Activated CD4-positive, alpha-beta T cell treated with anti-CD3 and anti-CD28 coated beads, Interleukin-10, Interleukin-2, amounts not matched to agents 100 ng/mL and 50 ng/mL, durations not matched to agents 16 hours and 8 hours (primary cell): Measurements from ENCODE around the gene DST.

Experiments
- DNase-seq: peaks from one replicate; pipeline ENCODE4 v3.0.0-alpha.2; 2020

Gene DST

DNA sequence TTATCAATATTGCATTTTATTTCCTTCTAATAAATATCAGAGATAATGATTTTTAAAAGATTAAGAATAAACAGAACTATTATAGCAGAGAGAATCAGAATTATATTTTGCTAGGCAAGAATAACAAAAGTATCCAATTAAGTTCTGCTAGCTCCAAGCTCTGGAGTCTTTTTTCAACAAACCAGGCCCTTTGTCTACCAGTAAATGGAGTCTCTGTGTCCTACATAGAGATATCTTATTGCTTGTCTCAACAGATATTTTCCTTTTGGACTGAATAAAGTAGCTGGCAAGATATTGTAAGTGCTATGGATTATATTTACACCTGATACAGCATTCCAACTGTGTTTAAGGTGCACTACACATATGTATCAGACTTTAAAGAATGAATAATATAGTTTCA lies 107.1 kb downstream of the DST start:
- no peak for DNase-seq

DNA sequence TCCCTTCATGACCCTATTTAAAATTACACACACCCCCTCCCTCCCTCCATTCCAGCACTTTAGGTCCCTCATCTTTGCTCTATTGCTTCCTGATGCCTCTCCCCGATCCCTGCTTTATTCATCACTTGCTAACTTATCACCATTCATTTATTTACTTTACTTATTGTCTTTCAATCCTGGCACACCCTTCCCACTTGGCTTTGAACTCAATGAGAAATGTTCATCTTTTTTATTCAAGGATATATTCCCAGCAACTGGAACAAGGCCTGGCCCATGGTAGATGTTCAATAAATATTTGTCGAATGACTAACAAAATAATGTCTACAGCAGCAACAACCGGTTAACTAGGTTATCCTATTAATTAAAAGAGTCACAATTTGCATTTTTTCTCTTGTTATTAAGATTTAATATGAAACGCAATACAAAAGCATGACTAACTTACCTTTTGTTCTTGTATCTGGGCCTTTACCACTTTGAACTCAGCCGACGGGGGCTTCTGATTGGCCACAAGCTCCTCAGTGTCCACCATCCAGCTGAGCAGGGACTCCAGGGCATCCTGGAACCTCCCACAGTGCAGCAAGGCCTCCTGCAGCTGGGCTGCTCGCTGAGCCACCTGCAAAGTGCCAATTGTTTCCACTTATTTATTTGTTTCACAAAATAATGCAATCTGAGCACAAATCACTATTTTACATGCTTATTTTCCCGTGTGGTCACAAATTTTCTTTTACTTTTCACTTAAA lies 107.8 kb downstream of the DST start:
- no peak for DNase-seq

DNA sequence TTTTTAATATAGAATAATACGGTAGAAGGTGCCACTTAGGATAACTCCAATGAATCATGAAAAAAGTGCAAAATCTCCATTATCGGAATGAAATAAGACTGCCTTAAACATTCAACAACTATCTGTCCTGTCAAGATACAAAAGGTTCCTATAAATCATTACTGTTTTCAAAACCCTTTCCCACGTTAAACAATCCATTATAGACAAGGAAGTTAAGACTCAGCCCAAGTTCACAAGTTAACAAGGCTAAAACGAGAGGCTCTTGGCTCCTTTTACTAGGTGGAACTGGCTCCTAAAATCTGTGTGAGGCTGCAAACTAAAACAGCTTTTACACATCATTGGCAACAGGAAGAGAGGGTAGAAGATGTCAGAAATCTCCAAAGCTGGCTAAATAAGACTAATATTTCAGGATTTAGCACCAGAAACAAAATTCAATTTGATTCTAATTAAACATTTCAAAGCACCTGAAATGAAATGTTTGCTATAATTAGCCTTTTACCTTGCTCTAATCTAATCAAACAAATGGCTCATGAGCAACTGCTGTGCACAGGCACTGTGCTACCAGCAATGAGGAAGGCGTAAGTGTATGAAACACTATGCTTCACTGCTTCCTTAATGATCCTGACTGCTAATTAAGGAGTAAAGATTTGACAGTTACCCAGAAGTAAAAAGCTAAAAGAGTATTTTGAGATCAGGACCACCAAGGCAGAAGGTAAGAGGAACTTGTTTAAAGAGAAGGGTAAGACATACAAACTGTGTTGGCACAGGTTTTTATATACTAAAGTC lies 109.7 kb downstream of the DST start:
- no peak for DNase-seq

DNA sequence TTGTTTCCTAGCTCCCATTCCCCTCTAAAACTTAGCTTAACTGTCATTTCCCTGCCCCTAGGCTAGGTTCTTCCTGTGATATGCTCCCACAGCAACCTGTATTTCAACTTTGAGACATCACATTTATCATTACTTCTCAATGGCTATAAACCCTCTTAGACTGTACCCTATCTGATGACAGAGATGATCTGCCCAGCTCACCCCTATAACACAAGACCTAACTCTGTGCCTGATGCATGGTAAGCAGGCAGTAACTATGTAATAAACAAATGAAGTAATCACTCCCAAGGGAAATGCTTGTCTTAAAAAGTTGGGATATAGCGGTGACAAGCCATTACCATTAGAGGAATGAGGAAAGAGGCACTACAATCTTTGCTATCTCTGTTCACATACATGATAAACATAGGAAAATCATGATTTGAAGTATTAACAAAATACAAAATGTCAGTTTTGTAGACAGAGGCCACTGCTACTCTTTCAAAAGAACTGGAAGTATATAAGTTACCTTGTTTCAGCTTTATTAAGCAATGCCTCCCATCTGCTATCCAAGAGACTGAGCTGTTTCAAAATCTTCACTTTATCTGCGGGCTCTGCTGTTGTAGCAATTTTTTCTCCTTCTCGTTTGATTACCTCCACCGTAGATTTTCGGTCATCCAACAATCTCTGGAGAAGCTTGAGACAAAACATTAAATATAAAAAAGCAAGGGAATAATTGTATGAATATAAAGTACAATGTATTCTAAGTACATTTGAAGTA lies 110.7 kb downstream of the DST start:
- no peak for DNase-seq

DNA sequence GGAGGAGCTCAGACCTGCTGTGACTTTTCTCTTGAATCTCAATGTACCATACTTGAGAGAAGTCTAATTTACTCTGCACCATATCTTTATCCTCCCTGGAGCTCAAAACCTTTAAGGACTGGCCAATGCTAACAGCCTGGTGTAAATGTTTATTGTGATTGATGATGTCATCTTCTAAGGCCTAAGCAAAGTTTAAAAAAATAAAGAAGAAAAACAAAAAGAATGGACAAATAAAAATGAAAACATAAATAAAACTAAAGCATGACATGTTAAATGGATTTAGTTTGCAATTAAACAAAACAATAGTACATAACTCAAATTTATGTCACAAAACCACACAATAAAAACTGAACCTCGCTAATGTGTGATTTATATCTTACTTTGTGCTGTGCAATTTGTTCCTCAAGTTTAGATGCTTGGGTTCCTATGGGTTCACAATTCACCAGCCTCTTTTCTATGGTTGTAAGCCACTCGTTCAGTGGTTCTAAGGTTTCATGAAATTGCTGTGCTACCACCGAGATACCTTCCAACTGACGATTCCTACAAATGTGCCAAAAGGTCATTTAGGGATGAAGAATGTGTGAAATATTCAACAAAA lies 113.0 kb downstream of the DST start:
- DNase-seq, result no peak

DNA sequence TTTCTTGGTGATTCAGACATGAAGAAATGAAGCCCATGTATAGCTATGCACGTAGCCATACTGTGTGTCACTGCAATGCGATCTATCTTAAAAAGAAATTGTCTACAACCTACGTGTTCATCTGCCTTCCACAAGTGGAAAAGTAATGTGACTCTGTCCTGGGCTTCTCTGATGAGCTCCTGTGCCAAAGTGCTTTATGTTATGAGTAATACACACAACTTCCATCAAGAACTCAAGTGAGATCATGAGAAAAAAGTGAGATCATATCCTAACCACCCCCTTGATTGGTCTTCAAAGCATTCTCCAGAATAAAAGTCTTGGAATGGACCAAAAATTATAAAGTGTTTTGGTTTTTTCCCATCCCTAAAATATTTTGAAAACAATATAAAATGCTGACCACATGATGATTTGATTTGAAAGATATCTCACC lies 114.3 kb downstream of the DST start:
- DNase-seq, result no peak

DNA sequence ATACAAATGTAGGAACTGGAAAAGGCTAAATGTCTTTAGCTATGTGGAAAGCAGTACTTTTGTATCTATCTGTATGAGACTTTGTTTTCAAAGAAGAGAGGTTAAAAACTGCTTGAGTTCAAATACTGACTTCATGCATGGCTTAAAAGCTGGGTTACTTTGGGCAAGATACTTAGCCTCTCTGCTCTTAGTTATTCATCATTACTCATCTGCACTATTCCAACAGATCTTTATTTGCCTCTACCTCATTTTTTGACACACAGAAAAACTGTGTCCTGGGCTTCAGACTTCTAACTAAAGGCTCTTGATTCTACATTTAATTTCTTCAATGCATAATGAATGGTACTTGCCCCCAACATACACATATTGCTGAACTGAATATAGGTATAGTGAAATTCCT lies 114.8 kb downstream of the DST start:
- no peak for DNase-seq

DNA sequence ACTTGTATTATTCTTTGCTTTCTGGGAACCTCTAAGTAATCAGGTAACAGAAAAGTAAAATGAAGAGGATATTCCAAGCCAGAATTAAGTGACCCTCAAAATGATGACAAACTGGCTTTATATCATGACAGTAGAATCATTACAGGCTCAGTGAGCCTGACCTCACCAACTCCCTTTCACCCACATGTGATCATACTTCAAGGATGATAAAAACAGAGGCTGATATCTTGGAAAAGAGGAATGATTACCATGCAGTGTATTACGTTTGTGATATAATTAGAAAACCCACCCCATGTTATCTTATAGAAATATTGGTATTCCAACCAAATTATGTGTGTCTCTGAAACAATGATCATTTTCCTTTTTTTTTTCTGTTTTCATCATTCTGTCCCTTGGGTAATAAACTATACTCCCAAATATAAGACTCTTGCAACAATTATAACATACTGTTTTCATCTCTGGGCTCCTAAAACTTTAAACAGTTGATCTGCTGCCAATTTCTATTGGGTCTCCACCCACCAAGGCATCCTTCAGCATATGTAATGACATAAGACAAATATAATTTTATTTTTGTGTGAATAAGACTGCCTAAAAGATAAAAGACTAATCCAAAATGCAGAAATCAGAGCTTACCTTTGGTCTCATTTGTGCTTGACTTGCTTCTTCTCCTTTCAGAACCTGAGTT lies 115.7 kb downstream of the DST start:
- DNase-seq, result no peak

DNA sequence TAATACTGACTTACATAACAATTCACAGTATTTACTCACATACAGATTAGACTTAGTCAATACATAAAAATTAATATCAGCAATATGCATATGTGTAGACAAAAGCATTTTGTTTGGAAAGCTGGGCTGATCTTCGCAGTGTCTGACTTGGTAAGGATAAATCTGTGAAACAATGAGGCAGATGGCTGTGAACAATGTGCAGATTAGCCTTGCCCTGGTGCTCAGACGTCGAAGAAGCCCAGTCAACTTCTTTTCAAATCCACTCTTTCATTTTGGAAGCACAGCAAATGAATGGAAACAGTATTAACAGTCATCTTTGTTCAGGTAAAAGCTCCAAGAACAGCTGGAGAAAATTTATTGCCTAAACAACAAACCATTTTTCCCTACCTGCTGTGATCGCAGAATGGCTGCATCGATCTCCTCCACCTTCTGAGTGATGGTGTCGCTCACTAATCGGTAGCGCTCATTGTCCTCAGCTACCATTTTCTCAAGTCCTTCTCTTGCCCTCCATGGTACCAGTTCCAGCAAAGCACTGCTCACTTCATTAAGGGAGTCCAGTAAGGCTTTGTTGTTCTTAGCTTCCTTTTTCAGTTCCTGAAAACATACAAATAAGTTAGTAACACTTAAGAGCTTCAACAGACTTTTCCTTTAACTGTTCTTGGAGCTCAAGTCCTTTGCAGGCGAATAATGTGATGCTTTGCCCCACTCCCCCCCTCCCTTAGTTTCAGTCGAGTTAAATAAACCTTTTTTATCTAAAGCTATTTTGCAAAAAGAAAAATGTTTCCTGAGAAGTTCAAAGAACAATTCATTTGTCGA lies 116.5 kb downstream of the DST start:
- no peak for DNase-seq

DNA sequence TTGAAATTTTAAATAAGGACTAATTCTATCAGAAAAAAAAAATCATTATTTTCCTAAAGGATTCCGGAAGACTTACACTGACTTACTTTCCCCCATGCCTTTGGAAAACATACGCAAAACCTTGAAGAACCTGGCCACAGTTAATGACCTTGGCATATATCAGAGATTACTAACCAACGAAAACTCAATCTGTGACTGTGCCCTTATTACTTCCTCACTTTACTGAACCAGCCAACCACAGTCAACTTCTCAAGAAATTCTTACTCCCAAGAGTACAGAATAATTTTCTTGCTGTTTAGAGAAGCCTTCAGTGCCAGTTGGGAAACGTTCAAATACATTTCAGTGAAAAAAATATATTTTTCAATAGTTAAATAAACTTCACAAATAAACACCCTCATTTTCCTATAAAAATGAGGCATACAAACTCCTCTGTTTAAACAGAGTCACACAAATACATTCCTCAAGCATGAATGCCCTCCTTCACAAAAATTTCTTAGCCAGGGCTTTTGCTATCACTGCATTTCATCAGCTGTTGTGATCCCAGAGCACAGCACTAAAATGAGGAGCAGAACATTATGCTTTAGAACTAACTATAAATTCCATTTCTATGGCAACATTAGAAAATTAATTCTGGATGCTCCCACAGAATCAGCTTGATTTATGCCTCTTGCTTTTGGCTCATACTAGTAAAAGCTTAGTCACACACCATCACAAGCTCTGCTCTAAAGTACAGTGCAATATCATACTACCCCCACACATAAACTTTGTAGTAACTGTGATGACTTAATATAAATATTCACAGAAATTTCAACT lies 117.6 kb downstream of the DST start:
- no peak for DNase-seq

DNA sequence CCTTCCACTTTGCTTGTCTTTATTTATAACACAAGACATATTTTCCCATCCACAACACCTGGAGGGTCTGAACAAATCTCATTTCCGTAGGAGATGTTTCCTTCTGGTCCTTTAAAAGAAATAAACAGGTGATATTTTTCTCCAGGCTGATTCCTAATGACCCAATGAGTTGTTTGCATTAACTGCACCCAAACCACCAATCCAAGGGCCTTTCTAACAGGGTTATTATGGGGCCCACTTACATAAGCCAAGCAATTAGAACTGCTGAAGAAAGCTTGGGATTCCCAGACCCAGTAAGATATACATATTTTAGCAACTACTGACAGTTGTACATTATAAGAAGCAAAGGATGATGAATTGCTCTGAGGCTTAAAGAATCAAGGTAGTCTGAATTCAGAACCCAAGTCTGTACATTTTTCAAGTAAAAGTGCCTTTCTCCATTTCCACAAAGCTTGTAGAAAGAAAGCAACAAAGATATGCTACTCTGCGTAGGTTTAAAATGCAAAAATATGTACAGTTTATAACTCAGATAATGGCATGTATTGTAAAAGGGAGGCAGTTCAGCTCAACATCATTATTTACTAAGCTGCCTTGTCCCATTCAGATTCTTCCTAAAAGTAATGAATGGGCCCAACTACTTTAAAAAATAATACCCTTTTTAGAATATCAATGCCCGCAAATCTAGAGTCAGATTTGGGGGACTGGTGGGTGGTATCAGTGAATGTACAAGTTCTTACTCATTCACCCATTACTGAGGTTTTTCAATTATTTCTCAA lies 120.0 kb downstream of the DST start:
- DNase-seq, result no peak

DNA sequence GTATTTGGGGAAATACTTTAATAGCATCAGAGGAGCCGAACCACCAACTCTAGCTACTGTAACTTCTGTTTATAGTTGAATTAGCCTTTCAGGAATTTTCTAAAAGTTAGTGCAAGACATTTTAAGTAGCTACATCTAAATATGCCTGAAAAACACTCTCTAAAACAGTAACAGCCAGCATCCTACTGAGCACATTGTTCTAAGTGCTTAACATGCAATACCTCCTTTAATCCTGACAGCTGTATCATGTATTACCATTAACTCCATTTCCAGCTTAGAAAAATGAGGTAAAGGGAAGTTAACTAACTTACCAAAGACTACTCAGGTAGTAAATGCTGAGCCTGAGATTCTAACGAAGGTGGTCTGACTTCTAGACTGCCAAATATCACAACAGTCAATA lies 120.7 kb downstream of the DST start:
- DNase-seq, result no peak

DNA sequence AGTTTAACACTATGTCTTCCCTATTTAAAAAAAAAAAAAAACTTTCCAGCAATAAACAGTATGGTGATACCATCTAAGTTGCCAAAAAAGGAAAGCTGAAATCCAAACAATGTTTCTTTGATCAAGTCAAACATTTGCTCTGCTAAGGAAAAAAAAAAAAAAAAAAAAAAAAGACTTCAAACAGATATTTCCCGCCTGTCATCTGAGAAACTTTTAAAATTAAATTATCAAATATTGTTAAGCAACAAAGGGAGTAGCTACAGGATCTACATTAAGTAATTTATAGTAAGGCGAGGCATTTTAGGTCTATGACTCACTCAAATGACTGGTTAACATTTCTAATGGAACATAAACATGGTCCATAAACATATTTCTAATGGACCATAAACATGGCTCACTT lies 121.2 kb downstream of the DST start:
- no peak for DNase-seq

DNA sequence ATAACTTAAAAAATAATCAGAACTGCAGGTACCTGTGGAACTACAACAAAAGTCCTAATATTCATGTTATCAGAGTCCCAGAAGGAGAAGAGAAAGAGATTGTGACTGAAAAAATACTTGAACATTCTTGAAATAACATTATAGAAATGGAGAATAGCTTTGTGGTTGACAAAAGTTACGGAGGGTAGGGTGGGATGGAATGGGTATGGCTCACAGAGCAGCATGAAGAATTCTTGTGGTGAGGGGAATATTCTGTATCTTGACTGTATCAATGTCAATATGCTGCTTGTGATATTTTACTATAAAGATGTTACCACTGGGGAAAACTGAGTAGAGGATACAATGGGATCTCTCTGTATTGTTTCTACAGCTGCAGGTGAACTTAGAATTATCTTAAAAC lies 122.5 kb downstream of the DST start:
- DNase-seq, result no peak

DNA sequence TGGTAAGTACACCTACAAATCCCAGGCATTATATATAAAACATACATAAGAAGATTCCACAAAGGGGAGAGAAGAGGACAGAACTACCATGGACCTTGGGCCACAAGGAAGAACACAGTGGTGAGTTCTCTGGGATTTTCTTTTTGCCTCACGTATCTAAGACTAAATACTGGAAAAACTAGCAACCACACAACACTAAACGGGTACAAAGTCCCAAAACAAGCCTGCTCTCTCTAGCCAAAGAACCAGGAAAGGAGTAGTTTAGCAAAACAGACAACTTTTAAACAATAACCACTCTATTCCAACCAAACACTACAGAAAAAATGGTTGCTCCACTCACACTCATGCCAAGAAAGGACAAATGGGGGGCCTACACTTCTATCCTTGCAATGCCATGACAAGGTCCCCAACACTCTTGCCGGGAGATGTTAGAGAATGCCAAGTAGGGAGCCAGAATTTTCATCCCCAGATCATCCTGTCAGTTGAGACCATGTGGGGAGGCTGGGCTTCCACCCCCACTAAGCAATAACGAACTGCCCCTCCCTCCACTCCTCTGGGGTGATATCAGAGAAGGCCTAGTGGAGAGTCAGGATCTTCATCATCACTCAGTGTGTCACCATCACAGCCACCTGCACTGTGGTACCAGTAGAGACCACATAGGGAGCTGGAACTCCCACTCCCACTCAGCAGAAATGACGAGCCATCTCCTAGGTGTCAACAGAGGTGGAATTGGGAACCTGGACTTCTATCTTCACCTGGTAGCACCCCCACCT lies 123.5 kb downstream of the DST start:
- DNase-seq, result no peak

DNA sequence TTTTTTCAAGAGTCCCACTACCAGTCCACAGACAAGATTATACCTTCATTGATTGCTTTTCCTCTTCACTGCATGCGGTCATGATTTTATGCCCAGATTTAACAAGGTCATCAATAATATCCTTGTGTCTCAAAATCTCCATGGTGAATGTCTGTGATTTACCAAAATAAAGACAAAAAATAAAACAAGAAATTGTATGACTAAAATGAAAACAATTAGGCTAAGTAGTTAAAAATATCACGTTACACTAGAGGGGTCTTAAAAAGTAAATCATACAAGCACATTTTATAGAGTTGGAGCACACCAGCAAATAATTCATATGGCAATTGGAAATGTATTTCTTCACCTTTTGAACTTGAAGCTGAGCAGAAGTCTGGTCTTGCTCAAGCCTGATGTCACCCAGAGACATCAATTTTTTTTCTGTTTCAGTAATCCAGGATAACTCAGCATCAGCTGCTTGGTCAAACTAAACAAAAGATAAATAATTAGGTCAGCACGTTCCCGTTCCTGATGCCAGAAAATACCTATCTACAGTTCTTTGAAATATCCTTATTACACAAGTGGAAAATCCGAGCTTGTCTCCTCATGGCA lies 125.4 kb downstream of the DST start:
- no peak for DNase-seq

DNA sequence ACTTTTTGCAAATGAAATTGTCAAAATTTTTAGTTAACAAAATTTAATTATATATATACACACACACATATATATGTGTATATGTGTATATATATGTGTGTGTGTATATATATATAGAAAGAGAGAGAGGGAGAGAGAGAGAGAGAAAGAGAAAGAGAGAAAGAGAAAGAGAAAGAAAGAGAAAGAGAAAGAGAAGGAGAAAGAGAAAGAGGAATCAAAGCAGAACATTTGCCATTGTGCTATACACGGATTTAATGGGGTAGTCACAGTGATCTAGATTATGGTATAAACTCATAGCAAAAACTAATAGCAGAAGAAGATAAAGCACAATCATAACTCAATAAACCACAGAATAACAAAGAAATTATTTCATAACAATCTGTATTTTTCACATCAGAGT lies 126.7 kb downstream of the DST start:
- DNase-seq, result no peak

DNA sequence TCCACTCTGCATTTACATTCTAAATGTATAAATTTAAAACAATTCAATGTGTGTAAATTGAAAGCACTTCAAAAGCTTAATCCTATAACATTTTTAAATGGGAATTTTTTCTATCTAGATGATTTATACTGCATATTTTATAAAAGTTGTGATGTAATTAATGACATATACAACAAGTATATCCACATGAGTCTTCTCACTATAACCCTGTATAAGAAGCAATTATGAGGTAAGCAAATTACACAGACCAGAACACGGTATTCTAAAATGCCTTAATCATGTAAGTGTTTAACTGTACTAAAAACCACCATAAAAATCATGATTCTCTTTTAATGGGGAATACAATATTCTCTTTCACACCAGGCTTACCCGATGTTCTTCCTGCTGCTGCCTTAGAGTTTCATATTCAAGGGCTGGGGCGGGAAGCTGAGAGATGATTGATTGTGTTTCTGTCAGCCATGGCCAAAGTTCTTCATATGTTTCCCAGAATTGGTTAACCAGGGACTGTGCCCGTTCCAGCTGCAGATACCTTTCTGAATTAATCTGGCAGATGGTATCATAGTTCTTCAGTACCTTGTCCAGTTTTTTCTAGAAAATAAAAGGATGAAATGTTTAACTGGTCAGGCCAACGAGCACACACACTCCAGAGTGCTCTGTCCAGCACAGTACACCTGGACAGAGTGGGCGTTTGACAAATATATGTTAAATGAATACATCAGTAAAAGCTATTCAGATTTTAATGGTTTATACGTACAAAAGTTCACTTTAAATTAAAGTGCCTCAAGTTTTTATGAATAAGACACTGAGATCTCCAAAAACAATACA lies 127.4 kb downstream of the DST start:
- no peak for DNase-seq
